HepG2 (cell line): ENCODE measurements around the gene PTS. TPM values are rescaled to one million over a fixed set of nuclear protein-coding genes. Genes with fewer than 3 reads are reported as not detected.

ENCODE experiments used
- ATAC-seq: fragments of 200-7000 bp; cut with Tn5 transposase; 3 replicates; pipeline ENCODE4 v1.9.1; 2020; ENCODE audit warnings: mild to moderate bottlenecking, moderate library complexity
- BruUV-seq: library from RNA; stranded (reverse); fragments of 400-500 nt; replicated peaks from 2 replicates; lab custom pipeline; 2021; lab: Mats Ljungman, UMichigan
- CTCF ChIA-PET: fragments of 300-600 bp; formaldehyde crosslinking; extraction: SDS; loops from one replicate; lab custom pipeline; 2021; ENCODE audit warnings: low total read pairs, inconsistent platforms, low intra/inter-chr PET ratio; lab: Yijun Ruan, JAX
- POLR2A ChIA-PET: fragments of 350-600 bp; sonication (Branson Sonifier 250); formaldehyde crosslinking; loops from one replicate; lab custom pipeline; 2020; ENCODE audit warnings: antibody characterized with exemption, inconsistent platforms; lab: Yijun Ruan, JAX
- DNase-seq: peaks from one replicate; pipeline ENCODE4 v3.0.0-alpha.2; 2015; ENCODE audit warnings: low spot score
- FAIRE-seq: peaks from 3 replicates; lab custom pipeline; 2011; peaks lifted over from hg19 to GRCh38; lab: Jason Lieb, UNC
- H2AFZ ChIP-seq: one replicate; pipeline ENCODE4 v1.6.1; 2011; ENCODE audit warnings: low read length, inconsistent platforms
- H3K27ac ChIP-seq: fragments of 300-600 bp; 3 replicates; pipeline ENCODE4 v1.8.0; 2011; ENCODE audit warnings: mixed run types, mild to moderate bottlenecking, mixed read lengths, low read length, inconsistent platforms; ENCODE audit not compliant: insufficient read depth; ENCODE audit errors: extremely low read length
- H3K27me3 ChIP-seq, 2 experiments: fragments of 200-600 bp in 1 of 2; 2 replicates in 1 of 2; 3 replicates in 1 of 2; pipeline versions ENCODE4 v1.6.0 to v1.8.0; 2011; ENCODE audit warnings: low read length in 2 of 2, mild to moderate bottlenecking in 2 of 2, moderate library complexity in 2 of 2, inconsistent platforms in 1 of 2; ENCODE audit not compliant: insufficient read depth in 2 of 2, control insufficient read depth in 1 of 2
- H3K36me3 ChIP-seq, 2 experiments: fragments of 200-600 bp in 1 of 2; replicated peaks in 1 of 2; 2 replicates in 1 of 2; 3 replicates in 1 of 2; pipeline versions ENCODE4 v1.5.1 to v1.8.0; 2011; ENCODE audit warnings: low read length in 2 of 2, inconsistent platforms in 1 of 2; ENCODE audit not compliant: insufficient read depth in 2 of 2, control insufficient read depth in 1 of 2
- H3K4me1 ChIP-seq: 2 replicates; pipeline ENCODE4 v1.5.1; 2012; ENCODE audit warnings: low read length, inconsistent platforms; ENCODE audit not compliant: insufficient read depth
- H3K4me2 ChIP-seq: 2 replicates; pipeline ENCODE4 v1.6.0; 2011; ENCODE audit warnings: low read depth, low read length, inconsistent platforms
- H3K4me3 ChIP-seq, 3 experiments: fragments of 200-600 bp in 1 of 3; sonication (generic), shearing (Covaris generic) in 1 of 3; replicated peaks in 1 of 3; 2 replicates each; pipeline ENCODE4 v1.5.1; 2011 to 2016; ENCODE audit warnings: low read length in 3 of 3, inconsistent platforms in 2 of 3, low read depth in 2 of 3, mild to moderate bottlenecking in 2 of 3, control low read depth in 1 of 3, mixed read lengths in 1 of 3; ENCODE audit not compliant: insufficient read depth in 1 of 3
- H3K79me2 ChIP-seq: one replicate; pipeline ENCODE4 v1.6.1; 2011; ENCODE audit warnings: low read length, inconsistent platforms; ENCODE audit not compliant: insufficient read depth
- H3K9ac ChIP-seq: 2 replicates; pipeline ENCODE4 v1.6.0; 2011; ENCODE audit warnings: mild to moderate bottlenecking, low read depth, low read length, inconsistent platforms; ENCODE audit not compliant: insufficient read depth
- H3K9me3 ChIP-seq: 2 replicates; pipeline ENCODE4 v1.5.1; 2012; ENCODE audit warnings: mild to moderate bottlenecking, low read length
- H4K20me1 ChIP-seq: 2 replicates; pipeline ENCODE4 v1.6.0; 2011; ENCODE audit warnings: inconsistent platforms, mild to moderate bottlenecking, low read length, moderate library complexity; ENCODE audit not compliant: insufficient read depth
- ATF7 ChIP-seq, 2 experiments: fragments of 450-650 bp in 1 of 2; sonication (generic) in 1 of 2; formaldehyde crosslinking in 1 of 2; IDR thresholded peaks; 2 replicates each; pipeline versions ENCODE4 v1.4.0 to v1.6.1; 2016 to 2020; ENCODE audit warnings: antibody characterized with exemption in 1 of 2, mild to moderate bottlenecking in 1 of 2, missing genetic modification reagents in 1 of 2
- CEBPB ChIP-seq: IDR thresholded peaks from 2 replicates; pipeline ENCODE4 v1.6.1; 2011; ENCODE audit warnings: low read depth, low read length, improper control_type of control experiment, borderline replicate concordance
- HDAC2 ChIP-seq: sonication (generic); formaldehyde crosslinking; IDR thresholded peaks from 2 replicates; pipeline ENCODE4 v1.4.0; 2020; ENCODE audit warnings: missing genetic modification reagents
- HMGA1 ChIP-seq: sonication (generic); formaldehyde crosslinking; conservative IDR thresholded peaks from 2 replicates; pipeline ENCODE4 v1.4.0; 2020; ENCODE audit warnings: missing genetic modification reagents
- KDM1A ChIP-seq: IDR thresholded peaks from 2 replicates; pipeline ENCODE4 v1.6.1; 2016; ENCODE audit warnings: missing compliant biosample characterization
- MED1 ChIP-seq: sonication (generic); formaldehyde crosslinking; IDR thresholded peaks from 2 replicates; pipeline ENCODE4 v1.4.0; 2020; ENCODE audit warnings: missing genetic modification reagents
- MTF2 ChIP-seq: sonication (generic); formaldehyde crosslinking; IDR thresholded peaks from 2 replicates; pipeline ENCODE4 v1.5.0; 2020; ENCODE audit warnings: missing genetic modification reagents, borderline replicate concordance
- NCOA2 ChIP-seq: sonication (generic); formaldehyde crosslinking; IDR thresholded peaks from 2 replicates; pipeline ENCODE4 v1.8.0; 2022; ENCODE audit warnings: inconsistent platforms
- NFIC ChIP-seq: IDR thresholded peaks from 2 replicates; pipeline ENCODE4 v1.6.1; 2012; ENCODE audit warnings: mild to moderate bottlenecking, low read length, inconsistent platforms
- SOX13 ChIP-seq, 3 experiments: fragments of 450-650 bp in 1 of 3; sonication (generic) in 1 of 3; formaldehyde crosslinking in 1 of 3; IDR thresholded peaks in 2 of 3; conservative IDR thresholded peaks in 1 of 3; 2 replicates each; pipeline versions ENCODE4 v1.5.0 to v1.6.1; 2016 to 2020; ENCODE audit warnings: antibody characterized with exemption in 1 of 3, mild to moderate bottlenecking in 1 of 3, missing compliant biosample characterization in 1 of 3, missing genetic modification reagents in 1 of 3, moderate library complexity in 1 of 3
- TEAD3 ChIP-seq: optimal IDR thresholded peaks from 2 replicates; pipeline ENCODE3; 2016; ENCODE audit warnings: borderline replicate concordance
- ZNF382 ChIP-seq: sonication (generic); formaldehyde crosslinking; IDR thresholded peaks from 2 replicates; pipeline ENCODE4 v1.5.0; 2020; ENCODE audit warnings: missing genetic modification reagents, mild to moderate bottlenecking, borderline replicate concordance
- ZNF501 ChIP-seq: sonication (generic); formaldehyde crosslinking; IDR thresholded peaks from 2 replicates; pipeline ENCODE4 v1.5.1; 2020; ENCODE audit warnings: mild to moderate bottlenecking, moderate library complexity, missing genetic modification reagents
- ZNF569 ChIP-seq: sonication (generic); formaldehyde crosslinking; IDR thresholded peaks from 2 replicates; pipeline ENCODE4 v1.5.0; 2020; ENCODE audit warnings: mild to moderate bottlenecking, missing genetic modification reagents, moderate library complexity, borderline replicate concordance
- ZNF607 ChIP-seq: sonication (generic); formaldehyde crosslinking; IDR thresholded peaks from 2 replicates; pipeline ENCODE4 v1.5.1; 2020; ENCODE audit warnings: missing genetic modification reagents, mild to moderate bottlenecking, borderline replicate concordance
- WGBS: methylation state at CpG from one replicate; pipeline ENCODE4 v1.1.6; 2017; ENCODE audit warnings: low lambda C conversion rate; 5-methylcytosine and 5-hydroxymethylcytosine counted together
- in situ Hi-C: cut with HindIII; loops from 2 replicates; pipeline ENCODE4 v1.10.0; 2017; ENCODE audit warnings: low pct_unique_long_range_greater_than_20kb; ENCODE audit not compliant: extremely low pct_ligation_motif_present
- intact Hi-C: fragments of 100-400 bp; cut with micrococcal nuclease; formaldehyde crosslinking; loops from one replicate; pipeline ENCODE4 v1.10.0; 2022; ENCODE audit not compliant: unreplicated experiment
- polyA plus RNA-seq, 8 experiments: library from polyadenylated mRNA; depleted of rRNA in 3 of 8; stranded (reverse) in 7 of 8; unstranded in 1 of 8; fragments of >200 nt; fragmentation: Illumina TruSeq in 4 of 8; extraction: Trizol in 4 of 8; gene quantifications; 2 replicates each; pipeline versions ENCODE4 v1.2.1 to v1.2.3, GENCODE V29; 2011 to 2016; ENCODE audit warnings: low read depth in 4 of 8, missing spikeins in 1 of 8, mixed read lengths in 1 of 8; ENCODE audit not compliant: insufficient read depth in 1 of 8
- total RNA-seq, 5 experiments: library from RNA; depleted of rRNA; stranded (reverse); fragments of >200 nt; fragmentation: Illumina TruSeq; extraction: Trizol; gene quantifications; 2 replicates each; pipeline ENCODE4 v1.2.3, GENCODE V29; 2016; ENCODE audit warnings: low read depth in 1 of 5
- TF ChIP-seq, protein P1 (sequence below): sonication (generic); IDR thresholded peaks from 2 replicates; pipeline ENCODE4 v1.6.1; 2016; ENCODE audit warnings: low read depth, borderline replicate concordance
- TF ChIP-seq, protein P2 (sequence below): IDR thresholded peaks from 2 replicates; pipeline ENCODE4 v1.4.0; 2020; ENCODE audit warnings: mild to moderate bottlenecking, missing genetic modification reagents
- TF ChIP-seq, protein P3 (sequence below): sonication (generic); formaldehyde crosslinking; IDR thresholded peaks from 2 replicates; pipeline ENCODE4 v1.4.0; 2020; ENCODE audit warnings: missing genetic modification reagents

The PTS gene
- total and polyA plus RNA-seq, 2 of the 13 experiments (the other 11 are each of a cell fraction or from before 2014, with no cell fraction given): 33.6 to 49.3 TPM

DNA sequence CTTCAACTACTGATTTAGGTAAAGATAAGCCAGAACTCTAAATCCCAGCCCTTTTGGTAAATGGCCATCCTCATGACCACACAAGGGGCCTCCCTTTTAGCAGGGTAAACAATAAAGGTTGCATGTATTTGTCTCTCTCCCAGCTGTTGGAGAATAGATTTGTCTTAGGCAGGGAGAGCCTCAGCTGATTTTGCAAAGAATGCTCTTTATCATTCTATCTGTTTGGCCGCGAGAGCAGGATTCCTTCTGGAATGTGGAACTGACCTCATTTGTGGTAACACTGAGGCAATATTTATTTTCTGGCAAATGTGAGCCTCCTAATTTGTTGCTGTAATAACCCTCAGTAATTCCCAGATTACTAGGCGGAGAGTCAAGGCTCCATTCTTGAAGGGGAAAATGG lies 15.3 kb downstream of the PTS start:
- ChIA-PET CTCF (no interaction called here), POLR2A (no interaction called here)
- Histone ChIP-seq H3K9ac (no peak overlapping the region), H3K27ac (no peak overlapping the region), H2AFZ (no peak overlapping the region), H3K4me3 (no peak overlapping the region), H3K27me3 (no peaks in the 10 kb centered on the region), H3K36me3 (peaks cover 4 to 11% of the 10 kb centered on the region in 2 experiments; a peak in 3 of 5 replicates), H3K9me3 (no peaks in the 10 kb centered on the region), H3K79me2 (no peaks in the 10 kb centered on the region), H3K4me2 (no peak overlapping the region), H3K4me1 (peaks cover 16% of the 10 kb centered on the region), H4K20me1 (no peaks in the 10 kb centered on the region)
- intact Hi-C loops (no loop called here), in situ Hi-C loops (no loop called here)
- DNase-seq (peak; percentile 76), FAIRE-seq (peak; percentile 8), ATAC-seq (peak; percentile 77)
- 50% methylated on average over 3 of the region's 3 CpGs for WGBS
- BruUV-seq: no TSS peak
- TF ChIP-seq KDM1A (CRISPR knock-in tag): no peak
- no peak for TF ChIP-seq ZNF607 (CRISPR knock-in tag)
- 0 out of 2 replicates have a peak, but pooled peaks have one; percentile 8 for TF ChIP-seq CEBPB
- peak; percentile 23; the same call in 1 of the 2 replicates for TF ChIP-seq ATF7 (IDR thresholded peaks at IDR 0.05)
- TF ChIP-seq ATF7 (CRISPR knock-in tag; IDR thresholded peaks at IDR 0.05): no peak
- TF ChIP-seq TEAD3 (CRISPR knock-in tag): peak; percentile 47
- no peak for TF ChIP-seq NFIC
- TF ChIP-seq, protein P1, sequence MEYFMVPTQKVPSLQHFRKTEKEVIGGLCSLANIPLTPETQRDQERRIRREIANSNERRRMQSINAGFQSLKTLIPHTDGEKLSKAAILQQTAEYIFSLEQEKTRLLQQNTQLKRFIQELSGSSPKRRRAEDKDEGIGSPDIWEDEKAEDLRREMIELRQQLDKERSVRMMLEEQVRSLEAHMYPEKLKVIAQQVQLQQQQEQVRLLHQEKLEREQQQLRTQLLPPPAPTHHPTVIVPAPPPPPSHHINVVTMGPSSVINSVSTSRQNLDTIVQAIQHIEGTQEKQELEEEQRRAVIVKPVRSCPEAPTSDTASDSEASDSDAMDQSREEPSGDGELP: peak; percentile 84
- TF ChIP-seq MED1 (CRISPR knock-in tag): 0 out of 2 replicates have a peak, but pooled peaks have one; percentile 31
- no peak for TF ChIP-seq HMGA1 (CRISPR knock-in tag)
- TF ChIP-seq SOX13 (IDR thresholded peaks at IDR 0.05): no peak
- TF ChIP-seq SOX13 (CRISPR knock-in tag; conservative IDR thresholded peaks at IDR 0.05 in 1 of 2, IDR thresholded peaks at IDR 0.05 in 1 of 2): peak in 1 of 2 experiments; percentile 89; a peak in 2 of 4 replicates
- no peak for TF ChIP-seq ZNF382
- no peak for TF ChIP-seq ZNF501 (CRISPR knock-in tag)
- TF ChIP-seq NCOA2 (CRISPR knock-in tag): 0 out of 2 replicates have a peak, but pooled peaks have one; percentile 18
- TF ChIP-seq MTF2 (CRISPR knock-in tag): no peak
- TF ChIP-seq, protein P2, sequence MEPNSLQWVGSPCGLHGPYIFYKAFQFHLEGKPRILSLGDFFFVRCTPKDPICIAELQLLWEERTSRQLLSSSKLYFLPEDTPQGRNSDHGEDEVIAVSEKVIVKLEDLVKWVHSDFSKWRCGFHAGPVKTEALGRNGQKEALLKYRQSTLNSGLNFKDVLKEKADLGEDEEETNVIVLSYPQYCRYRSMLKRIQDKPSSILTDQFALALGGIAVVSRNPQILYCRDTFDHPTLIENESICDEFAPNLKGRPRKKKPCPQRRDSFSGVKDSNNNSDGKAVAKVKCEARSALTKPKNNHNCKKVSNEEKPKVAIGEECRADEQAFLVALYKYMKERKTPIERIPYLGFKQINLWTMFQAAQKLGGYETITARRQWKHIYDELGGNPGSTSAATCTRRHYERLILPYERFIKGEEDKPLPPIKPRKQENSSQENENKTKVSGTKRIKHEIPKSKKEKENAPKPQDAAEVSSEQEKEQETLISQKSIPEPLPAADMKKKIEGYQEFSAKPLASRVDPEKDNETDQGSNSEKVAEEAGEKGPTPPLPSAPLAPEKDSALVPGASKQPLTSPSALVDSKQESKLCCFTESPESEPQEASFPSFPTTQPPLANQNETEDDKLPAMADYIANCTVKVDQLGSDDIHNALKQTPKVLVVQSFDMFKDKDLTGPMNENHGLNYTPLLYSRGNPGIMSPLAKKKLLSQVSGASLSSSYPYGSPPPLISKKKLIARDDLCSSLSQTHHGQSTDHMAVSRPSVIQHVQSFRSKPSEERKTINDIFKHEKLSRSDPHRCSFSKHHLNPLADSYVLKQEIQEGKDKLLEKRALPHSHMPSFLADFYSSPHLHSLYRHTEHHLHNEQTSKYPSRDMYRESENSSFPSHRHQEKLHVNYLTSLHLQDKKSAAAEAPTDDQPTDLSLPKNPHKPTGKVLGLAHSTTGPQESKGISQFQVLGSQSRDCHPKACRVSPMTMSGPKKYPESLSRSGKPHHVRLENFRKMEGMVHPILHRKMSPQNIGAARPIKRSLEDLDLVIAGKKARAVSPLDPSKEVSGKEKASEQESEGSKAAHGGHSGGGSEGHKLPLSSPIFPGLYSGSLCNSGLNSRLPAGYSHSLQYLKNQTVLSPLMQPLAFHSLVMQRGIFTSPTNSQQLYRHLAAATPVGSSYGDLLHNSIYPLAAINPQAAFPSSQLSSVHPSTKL (CRISPR knock-in tag): peak; percentile 24; the same call in 1 of the 2 replicates
- 0 out of 2 replicates have a peak, but pooled peaks have one; percentile 11 for TF ChIP-seq HDAC2 (CRISPR knock-in tag)
- TF ChIP-seq, protein P3, sequence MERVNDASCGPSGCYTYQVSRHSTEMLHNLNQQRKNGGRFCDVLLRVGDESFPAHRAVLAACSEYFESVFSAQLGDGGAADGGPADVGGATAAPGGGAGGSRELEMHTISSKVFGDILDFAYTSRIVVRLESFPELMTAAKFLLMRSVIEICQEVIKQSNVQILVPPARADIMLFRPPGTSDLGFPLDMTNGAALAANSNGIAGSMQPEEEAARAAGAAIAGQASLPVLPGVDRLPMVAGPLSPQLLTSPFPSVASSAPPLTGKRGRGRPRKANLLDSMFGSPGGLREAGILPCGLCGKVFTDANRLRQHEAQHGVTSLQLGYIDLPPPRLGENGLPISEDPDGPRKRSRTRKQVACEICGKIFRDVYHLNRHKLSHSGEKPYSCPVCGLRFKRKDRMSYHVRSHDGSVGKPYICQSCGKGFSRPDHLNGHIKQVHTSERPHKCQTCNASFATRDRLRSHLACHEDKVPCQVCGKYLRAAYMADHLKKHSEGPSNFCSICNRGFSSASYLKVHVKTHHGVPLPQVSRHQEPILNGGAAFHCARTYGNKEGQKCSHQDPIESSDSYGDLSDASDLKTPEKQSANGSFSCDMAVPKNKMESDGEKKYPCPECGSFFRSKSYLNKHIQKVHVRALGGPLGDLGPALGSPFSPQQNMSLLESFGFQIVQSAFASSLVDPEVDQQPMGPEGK (CRISPR knock-in tag): no peak
- TF ChIP-seq ZNF569 (CRISPR knock-in tag): no peak
